Endodermal cell (in vitro differentiated cells): ENCODE results near the gene AQP5. TPM values are rescaled to one million over a fixed set of nuclear protein-coding genes. Genes with fewer than 3 reads are reported as not detected.

ENCODE experiments used
- DNase-seq: peaks from one replicate; pipeline ENCODE4 v3.0.0-alpha.2; 2017
- H3K27ac ChIP-seq: 2 replicates; pipeline ENCODE4 v1.5.1; 2013; ENCODE audit warnings: mild to moderate bottlenecking, low read depth, low read length, moderate library complexity
- H3K27me3 ChIP-seq: 2 replicates; pipeline ENCODE4 v1.6.1; 2013; ENCODE audit warnings: mild to moderate bottlenecking, low read length, moderate library complexity; ENCODE audit not compliant: insufficient read depth, control insufficient read depth, poor library complexity, severe bottlenecking
- H3K36me3 ChIP-seq: 2 replicates; pipeline ENCODE4 v1.7.0; 2013; ENCODE audit warnings: mild to moderate bottlenecking, low read length, moderate library complexity; ENCODE audit not compliant: control insufficient read depth, insufficient read depth
- H3K4me1 ChIP-seq: one replicate; pipeline ENCODE4 v1.7.0; 2013; ENCODE audit warnings: low read length; ENCODE audit not compliant: control insufficient read depth, insufficient read depth
- H3K4me3 ChIP-seq: 2 replicates; pipeline ENCODE4 v1.5.1; 2013; ENCODE audit warnings: mild to moderate bottlenecking, low read length, moderate library complexity
- H3K9ac ChIP-seq: 2 replicates; pipeline ENCODE4 v1.6.1; 2013; ENCODE audit warnings: mild to moderate bottlenecking, low read length, moderate library complexity; ENCODE audit not compliant: poor library complexity, severe bottlenecking; ENCODE audit errors: extremely low read depth
- H3K9me3 ChIP-seq: 2 replicates; pipeline ENCODE4 v1.6.1; 2013; ENCODE audit warnings: mild to moderate bottlenecking, low read length, moderate library complexity; ENCODE audit not compliant: control insufficient read depth
- H3K27ac Mint-ChIP-seq: 2 replicates; pipeline ENCODE4 v1.8.0; 2020; ENCODE audit warnings: mixed read lengths
- H3K27me3 Mint-ChIP-seq: 2 replicates; pipeline ENCODE4 v1.8.0; 2021; ENCODE audit warnings: mild to moderate bottlenecking, mixed read lengths; ENCODE audit not compliant: insufficient read depth
- H3K36me3 Mint-ChIP-seq: 2 replicates; pipeline ENCODE4 v1.8.0; 2020; ENCODE audit warnings: low read depth, mixed read lengths
- H3K4me1 Mint-ChIP-seq: 2 replicates; pipeline ENCODE4 v1.8.0; 2020; ENCODE audit warnings: mixed read lengths
- H3K4me3 Mint-ChIP-seq: 2 replicates; pipeline ENCODE4 v1.8.0; 2020; ENCODE audit warnings: mild to moderate bottlenecking, moderate library complexity, mixed read lengths
- H3K9me3 Mint-ChIP-seq: 2 replicates; pipeline ENCODE4 v1.8.0; 2020; ENCODE audit warnings: mild to moderate bottlenecking, mixed read lengths
- WGBS, 2 experiments: methylation state at CpG; one replicate each; pipeline versions ENCODE4 v1.1.5 to v1.1.7; 2013; ENCODE audit warnings: missing lambda C conversion rate in 2 of 2, mixed read lengths in 1 of 2; ENCODE audit not compliant: insufficient coverage in 1 of 2, insufficient read length in 1 of 2; 5-methylcytosine and 5-hydroxymethylcytosine counted together
- long read RNA-seq, 4 experiments: library from polyadenylated mRNA in 2 of 4; library from RNA in 1 of 4; library from capped mRNA in 1 of 4; stranded (forward) in 3 of 4; unstranded in 1 of 4; transcript quantifications; one replicate each; pipeline ENCODE4 v2.0.0, GENCODE V29; 2020 to 2021; ENCODE audit warnings: inconsistent platforms in 1 of 4
- polyA plus RNA-seq, 2 experiments: library from polyadenylated mRNA; stranded (reverse); fragments of 50-300 nt; gene quantifications; one replicate each; pipeline ENCODE4 v1.2.3, GENCODE V29; 2013
- total RNA-seq, 2 donors: library from RNA; stranded (reverse); fragmentation: NEBNext Ultra II Directional in 1 of 2; extraction: Animal tissue kit (Norgen Biotek cat#: 25700) in 1 of 2; gene quantifications; 2 replicates in 1 of 2; 3 replicates in 1 of 2; pipeline ENCODE4 v1.2.1, GENCODE V29; 2021
- TF ChIP-seq, protein P1 (sequence below): fragments of 200-600 bp; sonication (generic); conservative IDR thresholded peaks from 2 replicates; pipeline ENCODE4 v1.5.0; 2021; ENCODE audit warnings: antibody characterized with exemption, mild to moderate bottlenecking

AQP5 gene
- total RNA-seq, result under 1 TPM; 0.62 to 0.77 TPM
- 0.36 TPM for polyA plus RNA-seq (2013, experiment 1 of 2)
- polyA plus RNA-seq (2013, experiment 2 of 2), result 0.25 TPM
- long read RNA-seq, experiment 1, partial matches to known transcripts, result 0 of 1 reads
- long read RNA-seq, experiment 1, other reads (novel, unspliced or antisense), result 0 of 1 reads
- long read RNA-seq, experiment 2, result 0 reads
- long read RNA-seq, experiment 3, result 0 reads
- long read RNA-seq, experiment 4, result 0 reads

DNA sequence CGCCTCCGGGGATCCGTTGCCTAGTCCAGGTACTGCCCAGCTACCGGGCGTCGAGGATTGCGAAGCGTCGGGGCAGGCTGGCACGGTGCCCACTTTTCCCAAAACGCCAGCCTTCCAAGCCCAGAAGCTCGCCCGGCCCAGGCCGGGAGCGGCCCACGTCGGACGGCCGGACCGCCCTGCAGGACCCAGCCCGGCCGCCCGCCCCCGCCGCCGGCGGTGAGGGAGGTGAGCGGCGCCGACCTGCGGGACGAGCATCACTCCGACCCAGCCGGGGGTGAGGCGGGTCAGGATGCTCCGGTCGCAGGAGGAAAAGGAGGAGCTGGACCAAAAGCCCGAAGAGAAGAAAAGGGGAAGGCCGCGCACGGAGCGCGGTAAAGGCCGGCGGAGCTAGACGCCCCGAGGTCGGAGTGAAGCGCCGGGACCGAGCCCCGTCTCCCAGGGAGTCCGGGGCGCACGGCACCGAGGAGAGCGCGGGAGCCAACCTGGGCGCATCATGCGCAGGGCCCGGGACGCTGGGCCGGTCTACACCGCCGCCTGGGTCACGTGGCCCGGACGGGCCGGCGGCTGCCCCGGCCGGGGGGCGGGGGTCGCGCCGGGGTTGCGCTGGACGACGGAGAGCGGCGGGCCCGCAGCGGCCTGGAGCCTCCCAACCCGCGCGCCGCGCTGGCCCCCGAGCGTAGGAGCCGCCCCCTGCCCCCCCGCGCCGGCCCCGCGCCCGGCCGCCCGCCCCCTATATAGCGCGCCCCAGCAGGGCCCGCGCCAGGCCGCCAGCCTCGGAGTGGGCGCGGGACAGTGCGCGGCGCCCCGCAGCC, at the start of gene AQP5:
Gene AQP5 (plus strand): TSS at position 762 of the 812 bp plus-strand sequence. CDS start 146 bp downstream, outside the sequence.
- H3K9me3 Mint-ChIP-seq, result no peaks in the 10 kb centered on the region
- peak; percentile 81 for DNase-seq
- no peaks in the 10 kb centered on the region for H3K9me3 ChIP-seq
- H3K4me1 ChIP-seq, result no peaks in the 10 kb centered on the region
- H3K27ac ChIP-seq, result no peak within 1 kb of the TSS
- H3K9ac ChIP-seq, result no peak within 1 kb of the TSS
- TF ChIP-seq, protein P1, sequence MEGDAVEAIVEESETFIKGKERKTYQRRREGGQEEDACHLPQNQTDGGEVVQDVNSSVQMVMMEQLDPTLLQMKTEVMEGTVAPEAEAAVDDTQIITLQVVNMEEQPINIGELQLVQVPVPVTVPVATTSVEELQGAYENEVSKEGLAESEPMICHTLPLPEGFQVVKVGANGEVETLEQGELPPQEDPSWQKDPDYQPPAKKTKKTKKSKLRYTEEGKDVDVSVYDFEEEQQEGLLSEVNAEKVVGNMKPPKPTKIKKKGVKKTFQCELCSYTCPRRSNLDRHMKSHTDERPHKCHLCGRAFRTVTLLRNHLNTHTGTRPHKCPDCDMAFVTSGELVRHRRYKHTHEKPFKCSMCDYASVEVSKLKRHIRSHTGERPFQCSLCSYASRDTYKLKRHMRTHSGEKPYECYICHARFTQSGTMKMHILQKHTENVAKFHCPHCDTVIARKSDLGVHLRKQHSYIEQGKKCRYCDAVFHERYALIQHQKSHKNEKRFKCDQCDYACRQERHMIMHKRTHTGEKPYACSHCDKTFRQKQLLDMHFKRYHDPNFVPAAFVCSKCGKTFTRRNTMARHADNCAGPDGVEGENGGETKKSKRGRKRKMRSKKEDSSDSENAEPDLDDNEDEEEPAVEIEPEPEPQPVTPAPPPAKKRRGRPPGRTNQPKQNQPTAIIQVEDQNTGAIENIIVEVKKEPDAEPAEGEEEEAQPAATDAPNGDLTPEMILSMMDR, result no peak
- H3K27me3 ChIP-seq, result peaks cover 97% of the 10 kb centered on the region
- peaks cover 95% of the 10 kb centered on the region for H3K27me3 Mint-ChIP-seq
- H3K27ac Mint-ChIP-seq, result no peak within 1 kb of the TSS
- peaks cover 14% of the 10 kb centered on the region for H3K4me1 Mint-ChIP-seq
- H3K4me3 ChIP-seq, result no peak within 1 kb of the TSS
- no peaks in the 10 kb centered on the region for H3K36me3 Mint-ChIP-seq
- peak within 1 kb of the TSS; percentile 25 for H3K4me3 Mint-ChIP-seq
- WGBS, 2 experiments, result 5 to 8% methylated on average over 43 to 108 of the region's 111 CpGs
- H3K36me3 ChIP-seq, result no peaks in the 10 kb centered on the region

DNA sequence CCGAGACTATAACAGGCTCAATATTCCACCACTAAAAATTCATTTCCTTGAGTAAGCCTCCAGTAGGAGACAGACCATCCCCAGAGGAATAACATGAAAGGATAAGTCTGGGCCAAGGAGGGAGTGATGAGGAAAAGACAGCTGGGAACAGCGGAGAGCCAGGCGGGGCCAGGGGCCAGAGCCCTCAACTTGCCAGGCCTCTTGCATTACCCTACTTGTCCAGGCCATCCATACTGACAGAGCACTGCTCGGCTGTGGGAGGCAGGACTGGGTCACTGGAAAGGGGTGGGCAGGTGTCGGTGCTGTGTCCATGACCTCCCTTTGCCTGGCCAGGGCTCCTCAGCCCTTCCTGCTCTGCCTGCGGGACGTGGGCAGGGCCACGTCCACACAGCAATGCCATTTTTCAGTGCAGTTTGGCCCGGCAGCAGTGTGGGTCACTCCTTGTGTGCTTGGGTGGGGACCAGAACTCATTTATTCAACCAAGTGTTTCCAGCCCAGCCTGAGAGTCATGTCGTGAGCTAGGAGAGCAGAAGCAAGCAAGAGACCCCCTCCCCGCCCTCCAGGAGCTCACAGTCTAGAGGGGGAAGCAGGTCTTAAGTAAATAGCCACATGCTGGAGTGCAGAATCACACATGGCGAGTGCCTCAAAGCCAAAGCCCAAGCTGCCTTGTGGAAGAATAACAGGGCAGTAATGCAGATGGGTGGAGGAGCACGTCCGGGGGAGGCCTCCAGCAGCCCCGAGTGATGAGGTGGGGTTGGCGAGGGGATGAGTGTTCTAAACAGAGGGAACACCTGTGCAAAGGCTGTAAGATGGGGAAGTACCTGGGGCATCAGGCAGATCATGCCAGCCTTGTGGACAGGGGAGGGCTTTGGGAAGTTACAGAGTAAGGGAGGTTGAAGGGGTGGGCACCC, 49.1 kb upstream of the AQP5 start:
- H3K36me3 ChIP-seq, result no peaks in the 10 kb centered on the region
- H3K27me3 ChIP-seq, result no peaks in the 10 kb centered on the region
- peak; percentile 58 for DNase-seq
- no peak overlapping the region for H3K4me3 Mint-ChIP-seq
- H3K9ac ChIP-seq, result no peak overlapping the region
- TF ChIP-seq, protein P1, result no peak
- no peaks in the 10 kb centered on the region for H3K36me3 Mint-ChIP-seq
- H3K27ac ChIP-seq, result no peak overlapping the region
- H3K4me1 ChIP-seq, result peaks cover 4% of the 10 kb centered on the region
- no peaks in the 10 kb centered on the region for H3K9me3 Mint-ChIP-seq
- WGBS, 2 experiments, result 85 to 91% methylated on average over 10 to 16 of the region's 16 CpGs
- no peaks in the 10 kb centered on the region for H3K9me3 ChIP-seq
- H3K27ac Mint-ChIP-seq, result no peak overlapping the region
- no peak overlapping the region for H3K4me3 ChIP-seq
- H3K27me3 Mint-ChIP-seq, result peaks cover 3% of the 10 kb centered on the region
- peaks cover 32% of the 10 kb centered on the region for H3K4me1 Mint-ChIP-seq
